GM12892 (cell line): ENCODE measurements around the gene OR56B4.

Experiments used
- POLR2A ChIP-seq: IDR thresholded peaks from 2 replicates; pipeline ENCODE4 v1.6.1; 2011; ENCODE audit warnings: low read depth, low read length, control low read depth
- POLR2AphosphoS5 ChIP-seq: IDR thresholded peaks from 2 replicates; pipeline ENCODE4 v1.6.1; 2011; ENCODE audit warnings: low read depth, low read length, control low read depth

DNA sequence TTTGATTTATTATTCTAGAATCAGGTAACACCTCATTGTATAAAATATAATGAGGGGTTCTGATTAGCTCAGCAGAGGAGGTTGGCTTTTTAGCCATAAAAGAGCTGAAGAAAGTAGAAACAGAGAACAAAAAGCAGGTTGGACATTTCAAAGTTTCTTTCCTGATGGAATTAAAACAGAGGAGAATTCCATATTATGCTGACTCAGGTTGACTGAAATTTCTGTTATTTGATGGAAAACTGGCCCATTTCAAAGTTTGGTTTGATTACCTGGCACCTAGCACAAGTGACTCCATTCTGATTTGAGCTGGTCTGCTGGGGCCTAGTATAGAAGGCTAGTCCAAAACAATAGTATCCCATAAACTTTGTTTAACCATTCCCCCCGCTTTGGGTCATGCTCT lies 24.9 kb downstream of the OR56B4 start:
- TF ChIP-seq POLR2AphosphoS5: no peak
- no peak for TF ChIP-seq POLR2A
